Left hindlimb (tissue), 1 donor: Measurements from ENCODE around the gene ZNF440.
"Not testable (repeated sequence)": the region's sequence is repeated elsewhere in the genome, so short reads cannot be mapped to it uniquely, and the experiment has no call there.

Source experiments
- DNase-seq: peaks from one replicate; pipeline ENCODE4 v3.0.0-alpha.2; 2018

ZNF440 gene

GRCh38 chr19:11828957-11829876, 15.1 kb downstream of the ZNF440 start:
- not testable (repeated sequence) for DNase-seq

GRCh38 chr19:11832253-11832912, 18.3 kb downstream of the ZNF440 start:
- no peak for DNase-seq

GRCh38 chr19:11833541-11833940, 19.5 kb downstream of the ZNF440 start:
- no peak for DNase-seq

GRCh38 chr19:11835626-11836066, 21.6 kb downstream of the ZNF440 start:
- not testable (repeated sequence) for DNase-seq

- no peak for DNase-seq
Observed at GRCh38 chr19:11843722-11844121, 29.6 kb downstream of the ZNF440 start.

- not testable (repeated sequence) for DNase-seq
Observed at GRCh38 chr19:11847615-11848014, 33.5 kb downstream of the ZNF440 start.

GRCh38 chr19:11848200-11848593, 34.1 kb downstream of the ZNF440 start:
- no peak for DNase-seq

GRCh38 chr19:11848594-11849469, 34.8 kb downstream of the ZNF440 start, which contains the start of gene ZNF439:
TSS of gene ZNF439 (plus strand) at chr19:11848726. CDS start at chr19:11848868, 142 bp downstream.
- DNase-seq, result peak; percentile 89

- DNase-seq, result not testable (repeated sequence)
Observed at GRCh38 chr19:11850289-11850688, 36.2 kb downstream of the ZNF440 start.

GRCh38 chr19:11853358-11853757, 39.3 kb downstream of the ZNF440 start:
- no peak for DNase-seq

- no peak for DNase-seq
Observed at GRCh38 chr19:11856596-11857250, 42.6 kb downstream of the ZNF440 start.

GRCh38 chr19:11860721-11861120, 46.6 kb downstream of the ZNF440 start:
- DNase-seq, result no peak

- DNase-seq, result no peak
Observed at GRCh38 chr19:11861301-11861700, 47.2 kb downstream of the ZNF440 start.

- DNase-seq, result not testable (repeated sequence)
Observed at GRCh38 chr19:11867766-11868165, 53.7 kb downstream of the ZNF440 start.

- DNase-seq, result no peak
Observed at GRCh38 chr19:11868188-11868587, 54.1 kb downstream of the ZNF440 start.

GRCh38 chr19:11872624-11873023, 58.6 kb downstream of the ZNF440 start:
- no peak for DNase-seq

- no peak for DNase-seq
Observed at GRCh38 chr19:11873762-11874161, 59.7 kb downstream of the ZNF440 start.

GRCh38 chr19:11879687-11880266, 65.7 kb downstream of the ZNF440 start:
- DNase-seq, result not testable (repeated sequence)

GRCh38 chr19:11880598-11880997, 66.5 kb downstream of the ZNF440 start:
- no peak for DNase-seq

- DNase-seq, result peak; percentile 42
Observed at GRCh38 chr19:11881151-11881800, 67.2 kb downstream of the ZNF440 start.

- no peak for DNase-seq
Observed at GRCh38 chr19:11882606-11883005, 68.5 kb downstream of the ZNF440 start.
